Activated B cell treated with CpG ODN at 0.5 μM for 24 hours (primary cell): Measurements from ENCODE around the gene KCND3. TPM values are rescaled to one million over a fixed set of nuclear protein-coding genes. Genes with fewer than 3 reads are reported as not detected.

Experiments
- ATAC-seq: fragments of 200-7000 bp; cut with Tn5 transposase; one replicate; pipeline ENCODE4 v1.10.0; 2021; ENCODE audit warnings: low read depth, mild to moderate bottlenecking, moderate library complexity
- CTCF ChIA-PET: fragments of 350-600 bp; sonication (Branson Sonifier 250); formaldehyde crosslinking; loops from one replicate; lab custom pipeline; 2021; ENCODE audit warnings: antibody characterized with exemption; lab: Charles Lee
- POLR2A ChIA-PET: fragments of 350-600 bp; sonication (Branson Sonifier 250); formaldehyde crosslinking; loops from one replicate; lab custom pipeline; 2021; ENCODE audit warnings: antibody characterized with exemption; lab: Charles Lee
- DNase-seq: peaks from one replicate; pipeline ENCODE4 v3.0.0; 2022
- H3K27ac Mint-ChIP-seq: one replicate; pipeline ENCODE4 v1.8.0; 2020; ENCODE audit warnings: mixed read lengths
- H3K27me3 Mint-ChIP-seq: one replicate; pipeline ENCODE4 v1.8.0; 2021; ENCODE audit warnings: mixed read lengths
- H3K36me3 Mint-ChIP-seq: one replicate; pipeline ENCODE4 v1.8.0; 2021; ENCODE audit warnings: low read depth, mixed read lengths
- H3K4me1 Mint-ChIP-seq: one replicate; pipeline ENCODE4 v1.8.0; 2021; ENCODE audit warnings: mixed read lengths
- H3K4me3 Mint-ChIP-seq: one replicate; pipeline ENCODE4 v1.8.0; 2020; ENCODE audit warnings: mild to moderate bottlenecking, mixed read lengths
- H3K9me3 Mint-ChIP-seq: one replicate; pipeline ENCODE4 v1.8.0; 2020; ENCODE audit warnings: mixed read lengths
- intact Hi-C: fragments of 100-400 bp; cut with micrococcal nuclease; formaldehyde crosslinking; loops from one replicate; pipeline ENCODE4 v1.15.1; 2024
- total RNA-seq: library from RNA; stranded (reverse); gene quantifications from 2 replicates; pipeline ENCODE4 v1.2.3, GENCODE V29; 2022
- TF ChIP-seq, protein P1 (sequence below): fragments of 200-600 bp; IDR thresholded peaks from one replicate; pipeline ENCODE4 v1.8.0; 2022; ENCODE audit warnings: antibody characterized with exemption, mild to moderate bottlenecking

KCND3 gene
- total RNA-seq, 1 donor from 2014 or later, result 0.04 TPM

- CTCF ChIA-PET, result no interaction called here
These were observed 12.1 kb downstream of the KCND3 start for GRCh38 chr1:111977378-111977777.

GRCh38 chr1:111976842-111977241 is 12.6 kb downstream of the KCND3 start:
- TF ChIP-seq, protein P1, sequence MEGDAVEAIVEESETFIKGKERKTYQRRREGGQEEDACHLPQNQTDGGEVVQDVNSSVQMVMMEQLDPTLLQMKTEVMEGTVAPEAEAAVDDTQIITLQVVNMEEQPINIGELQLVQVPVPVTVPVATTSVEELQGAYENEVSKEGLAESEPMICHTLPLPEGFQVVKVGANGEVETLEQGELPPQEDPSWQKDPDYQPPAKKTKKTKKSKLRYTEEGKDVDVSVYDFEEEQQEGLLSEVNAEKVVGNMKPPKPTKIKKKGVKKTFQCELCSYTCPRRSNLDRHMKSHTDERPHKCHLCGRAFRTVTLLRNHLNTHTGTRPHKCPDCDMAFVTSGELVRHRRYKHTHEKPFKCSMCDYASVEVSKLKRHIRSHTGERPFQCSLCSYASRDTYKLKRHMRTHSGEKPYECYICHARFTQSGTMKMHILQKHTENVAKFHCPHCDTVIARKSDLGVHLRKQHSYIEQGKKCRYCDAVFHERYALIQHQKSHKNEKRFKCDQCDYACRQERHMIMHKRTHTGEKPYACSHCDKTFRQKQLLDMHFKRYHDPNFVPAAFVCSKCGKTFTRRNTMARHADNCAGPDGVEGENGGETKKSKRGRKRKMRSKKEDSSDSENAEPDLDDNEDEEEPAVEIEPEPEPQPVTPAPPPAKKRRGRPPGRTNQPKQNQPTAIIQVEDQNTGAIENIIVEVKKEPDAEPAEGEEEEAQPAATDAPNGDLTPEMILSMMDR, result no peak
- no peak for ATAC-seq
- intact Hi-C loops, result no loop called here
- H3K9me3 Mint-ChIP-seq, result no peaks in the 10 kb centered on the region
- peaks cover 61% of the 10 kb centered on the region for H3K27me3 Mint-ChIP-seq
- H3K27ac Mint-ChIP-seq, result no peak overlapping the region
- no peak for DNase-seq
- CTCF ChIA-PET, result no interaction called here
- H3K36me3 Mint-ChIP-seq, result no peaks in the 10 kb centered on the region
- POLR2A ChIA-PET, result no interaction called here
- H3K4me3 Mint-ChIP-seq, result no peak overlapping the region
- H3K4me1 Mint-ChIP-seq, result no peaks in the 10 kb centered on the region

More at GRCh38 chr1:111977378-111977777, 12.1 kb downstream of the KCND3 start:
- Mint-ChIP-seq H3K27ac (no peak overlapping the region), H3K9me3 (no peaks in the 10 kb centered on the region), H3K36me3 (no peaks in the 10 kb centered on the region), H3K4me3 (no peak overlapping the region), H3K4me1 (no peaks in the 10 kb centered on the region), H3K27me3 (peaks cover 60% of the 10 kb centered on the region)
- intact Hi-C loops, result no loop called here
- POLR2A ChIA-PET, result no interaction called here
- ATAC-seq (no peak), DNase-seq (no peak)
- TF ChIP-seq, protein P1, result no peak

- no peak for DNase-seq
- TF ChIP-seq, protein P1, result no peak
- Mint-ChIP-seq H3K27ac (no peak overlapping the region), H3K36me3 (no peaks in the 10 kb centered on the region), H3K4me1 (no peaks in the 10 kb centered on the region), H3K27me3 (peaks cover 66% of the 10 kb centered on the region), H3K9me3 (no peaks in the 10 kb centered on the region), H3K4me3 (no peak overlapping the region)
- intact Hi-C loops, result no loop called here
- ChIA-PET CTCF (no interaction called here), POLR2A (no interaction called here)
- ATAC-seq, result no peak
These were observed 13.1 kb downstream of the KCND3 start for GRCh38 chr1:111976332-111976731.

- peaks cover 71% of the 10 kb centered on the region for H3K27me3 Mint-ChIP-seq
- ATAC-seq, result no peak
These were observed 16.2 kb downstream of the KCND3 start for GRCh38 chr1:111973150-111973790.

DNA sequence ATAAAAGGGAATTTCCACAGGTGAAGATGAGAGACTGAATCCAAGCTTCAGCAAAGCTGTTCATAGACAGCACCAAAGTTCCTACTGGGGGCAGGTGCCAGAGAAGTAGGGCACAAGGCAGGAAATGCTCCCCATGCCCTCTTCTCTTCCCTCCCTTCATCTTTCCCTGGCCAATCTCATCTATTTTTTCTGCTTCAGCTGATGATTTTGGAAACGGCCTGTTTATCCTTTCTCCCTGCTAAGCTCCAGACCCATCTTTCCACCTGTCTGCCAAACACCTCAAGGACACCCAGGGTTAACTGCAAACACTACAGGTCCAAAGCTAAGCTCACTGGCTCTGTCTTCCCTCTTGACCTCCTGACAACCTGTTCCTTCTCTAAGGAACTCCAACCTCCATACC is 18.1 kb downstream of the KCND3 start:
- DNase-seq (no peak), ATAC-seq (no peak)
- Mint-ChIP-seq H3K4me3 (no peak overlapping the region), H3K27ac (no peak overlapping the region), H3K27me3 (peaks cover 63% of the 10 kb centered on the region), H3K36me3 (no peaks in the 10 kb centered on the region), H3K9me3 (no peaks in the 10 kb centered on the region), H3K4me1 (no peaks in the 10 kb centered on the region)
- ChIA-PET CTCF (no interaction called here), POLR2A (no interaction called here)
- intact Hi-C loops, result no loop called here
- TF ChIP-seq, protein P1, result no peak

More at GRCh38 chr1:111973150-111973790, 16.2 kb downstream of the KCND3 start:
- DNase-seq, result no peak
- intact Hi-C loops, result no loop called here
- Mint-ChIP-seq H3K27ac (no peak overlapping the region), H3K9me3 (no peaks in the 10 kb centered on the region), H3K4me1 (no peaks in the 10 kb centered on the region), H3K4me3 (no peak overlapping the region), H3K36me3 (no peaks in the 10 kb centered on the region)
- TF ChIP-seq, protein P1, result no peak
- ChIA-PET POLR2A (no interaction called here), CTCF (no interaction called here)
